ENCODE data around the gene HMCN2.
A peak's percentile ranks its signal among the peaks of the same experiment; 100 is the strongest.
"Not testable (repeated sequence)": the region's sequence is repeated elsewhere in the genome, so short reads cannot be mapped to it uniquely, and the experiment has no call there.

Gene HMCN2

DNA sequence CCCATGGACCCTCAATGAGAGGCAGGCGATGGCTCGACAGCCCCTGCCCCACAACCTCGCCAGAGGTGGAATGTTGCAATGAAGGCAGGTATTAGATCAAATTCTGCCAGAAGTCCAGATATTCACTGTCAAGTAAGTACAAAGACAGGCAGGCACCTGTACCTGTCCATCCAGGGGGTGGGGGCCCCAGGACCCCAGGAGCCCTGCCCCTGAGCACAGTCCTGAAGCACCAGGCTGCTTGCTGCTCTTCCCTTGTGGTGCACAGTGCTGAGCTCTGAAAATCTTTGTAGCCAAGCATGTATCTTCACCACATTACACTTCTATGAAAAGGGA, 26.2 kb upstream of the HMCN2 start:
- DNase-seq (ENCODE audit: low spot score): peak; percentile 8

DNA sequence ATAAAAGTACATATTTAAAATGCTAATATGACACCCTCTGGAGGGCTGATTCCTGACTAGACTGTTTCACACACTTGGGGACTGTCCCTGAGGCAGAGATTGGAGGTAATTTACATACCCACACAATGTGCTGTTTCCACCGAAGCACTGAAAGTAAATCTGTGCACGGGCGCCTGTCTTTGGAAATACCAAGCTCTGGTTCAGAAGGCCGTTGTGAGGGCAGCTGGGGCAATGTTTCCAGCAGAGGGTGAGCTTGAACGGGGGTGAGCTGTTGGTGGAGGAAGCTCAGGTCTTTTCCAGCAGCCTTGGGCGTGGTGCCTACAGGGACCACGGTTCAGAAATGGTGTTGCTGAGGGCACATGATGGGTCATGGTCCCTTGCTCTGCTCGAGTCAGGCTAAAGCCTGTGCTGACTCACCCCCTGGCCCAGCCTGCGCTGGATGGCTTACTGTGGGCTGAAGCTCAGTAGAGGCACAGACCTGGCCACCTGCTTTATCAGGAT, 25.8 kb upstream of the HMCN2 start:
- peak; percentile 15 for DNase-seq (ENCODE audit: low spot score)

DNA sequence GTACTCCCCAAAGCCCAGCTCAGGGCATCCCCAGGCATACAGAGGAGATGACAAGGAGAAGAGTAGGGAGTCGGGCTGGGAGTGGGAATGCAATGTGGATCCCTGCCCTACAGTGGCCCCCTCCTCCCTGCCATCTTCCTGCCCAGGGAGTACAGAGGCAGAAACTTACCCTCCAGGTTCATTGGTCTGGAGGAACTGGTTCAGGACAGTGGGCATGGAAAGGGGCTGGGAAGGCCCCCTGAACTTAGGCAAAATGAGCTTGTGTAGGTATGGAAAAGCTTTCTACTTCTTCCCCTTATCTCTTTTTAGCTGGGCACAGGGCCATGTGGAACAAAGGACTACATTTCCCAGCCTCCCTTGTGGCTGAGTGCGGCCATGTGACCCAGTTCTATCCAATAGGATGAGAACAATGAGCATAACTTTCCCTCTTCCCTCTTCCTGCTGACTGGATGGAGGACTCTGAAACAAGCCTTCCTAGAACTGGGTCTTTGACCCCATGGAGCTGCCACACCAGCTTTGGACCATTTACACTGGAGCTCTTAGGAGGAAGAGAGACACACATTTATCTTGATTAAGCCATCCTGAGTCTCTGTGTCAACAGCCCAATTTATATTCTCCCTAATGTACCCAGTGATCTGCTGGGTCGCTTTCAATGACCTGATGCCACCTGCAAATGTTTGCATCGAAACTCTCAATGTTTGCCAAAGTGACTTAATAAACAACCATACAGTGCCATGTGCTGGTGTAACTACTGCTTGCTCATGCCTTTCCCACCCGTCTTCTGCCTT, 25.0 kb upstream of the HMCN2 start:
- DNase-seq (ENCODE audit: low spot score): peak; percentile 57

DNA sequence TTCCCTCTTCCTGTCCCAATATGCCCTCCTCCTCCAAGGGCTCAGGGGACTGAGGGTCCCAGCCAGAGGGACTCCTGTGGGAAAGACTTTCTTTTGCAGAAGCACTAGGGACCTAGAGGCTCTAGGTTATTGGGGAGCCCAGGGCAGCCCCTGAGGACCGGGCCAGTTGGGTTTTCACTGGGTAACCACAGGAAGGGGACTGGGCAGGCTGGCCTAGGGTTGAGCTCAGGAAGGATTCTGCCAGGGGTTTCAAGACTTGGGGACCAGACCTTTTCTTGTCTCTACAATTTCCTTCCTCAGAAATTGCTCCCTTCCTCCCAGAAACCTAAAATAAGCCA, 24.4 kb upstream of the HMCN2 start:
- DNase-seq (ENCODE audit: low spot score): peak; percentile 12

DNA sequence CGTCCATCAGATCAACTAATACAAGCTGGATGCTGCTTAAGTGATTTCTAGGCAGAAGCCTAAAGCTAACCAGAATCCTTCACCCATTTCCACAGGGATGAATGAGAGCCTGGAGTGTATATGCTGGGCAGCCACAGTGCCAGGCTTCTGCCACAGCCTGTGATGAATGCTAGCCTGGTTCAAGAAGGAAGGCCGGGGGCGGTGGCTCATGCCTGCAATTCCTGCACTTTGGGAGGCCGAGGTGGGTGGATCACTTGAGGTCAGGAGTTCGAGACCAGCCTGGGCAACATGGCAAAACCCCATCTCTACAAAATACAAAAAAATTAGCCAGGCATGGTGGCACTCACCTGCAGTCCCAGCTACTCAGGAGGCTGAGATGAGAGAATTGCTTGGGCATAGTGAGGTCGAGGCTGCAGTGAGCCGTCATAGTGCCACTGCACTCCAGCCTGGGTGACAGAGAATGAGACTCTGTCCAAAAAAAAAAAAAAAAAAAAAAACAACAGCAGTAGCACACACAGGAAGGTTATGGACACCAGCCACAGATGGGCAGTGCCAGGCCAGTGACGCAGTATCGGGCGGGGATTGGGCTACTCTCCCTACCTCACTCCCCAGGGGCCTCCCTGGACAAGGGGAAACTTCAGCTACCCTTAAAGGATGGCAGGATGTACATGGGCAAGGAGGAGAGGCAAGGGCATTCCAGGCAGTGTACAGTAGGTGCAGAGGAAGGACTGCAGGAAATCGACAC, 23.1 kb upstream of the HMCN2 start:
- DNase-seq (ENCODE audit: low spot score): peak; percentile 29

DNA sequence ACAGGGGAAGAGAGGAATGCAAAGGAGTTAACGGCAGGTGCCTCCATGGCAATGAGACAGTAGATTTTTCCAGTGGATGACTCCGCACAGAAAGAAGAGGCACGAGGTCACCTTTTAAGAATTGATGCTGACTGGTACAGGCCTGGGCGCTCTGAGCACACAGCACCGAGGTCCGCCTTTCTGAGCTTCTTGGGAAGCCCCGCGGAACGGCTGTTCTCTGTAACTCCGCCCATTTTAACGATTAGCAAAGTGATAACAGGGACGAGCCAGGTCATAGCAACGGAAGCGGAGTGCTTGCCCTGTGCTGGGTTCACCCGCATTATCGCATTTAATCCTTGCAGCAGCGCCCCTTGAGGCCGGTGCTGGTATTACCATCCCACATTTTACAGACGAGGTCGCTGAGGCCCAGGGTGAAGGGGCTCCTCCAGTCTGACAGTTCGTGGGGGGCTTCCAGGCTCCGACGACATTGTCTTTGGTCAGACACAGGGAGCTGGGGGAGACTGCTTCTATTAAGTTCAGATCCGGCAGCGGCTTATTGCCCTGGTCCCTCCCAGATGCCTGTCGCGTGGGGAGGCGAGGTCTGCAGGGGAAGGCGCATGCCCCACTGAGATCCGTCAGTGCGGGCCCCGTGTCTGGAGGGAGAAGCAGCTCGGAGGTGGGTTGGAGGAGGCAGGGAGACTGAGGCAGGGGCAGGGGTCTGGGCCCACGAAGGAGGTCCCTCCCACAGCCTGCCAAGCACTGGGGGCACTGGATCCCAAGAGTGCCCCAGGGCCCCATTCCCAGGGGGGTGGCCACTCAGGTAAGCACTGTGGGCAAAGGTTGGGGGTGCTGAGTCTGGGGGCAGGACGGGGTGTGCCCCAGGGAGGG, 22.3 kb upstream of the HMCN2 start:
- DNase-seq (ENCODE audit: low spot score): peak; percentile 85

DNA sequence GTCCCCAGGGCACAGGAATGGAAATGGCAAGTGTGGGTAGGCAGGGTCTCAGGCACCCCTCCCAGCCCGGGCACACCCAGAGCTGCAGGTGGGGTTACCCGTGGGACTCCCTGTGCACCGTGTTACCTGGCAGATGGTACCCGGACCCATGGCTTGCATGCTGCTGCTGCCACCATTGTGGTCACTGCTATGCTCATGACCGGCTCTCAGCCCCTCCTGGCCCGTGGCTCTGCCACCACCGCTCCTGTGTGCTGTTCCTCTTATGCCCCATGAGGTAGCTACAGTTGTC, 21.7 kb upstream of the HMCN2 start:
- no peak for DNase-seq (ENCODE audit: low spot score)

DNA sequence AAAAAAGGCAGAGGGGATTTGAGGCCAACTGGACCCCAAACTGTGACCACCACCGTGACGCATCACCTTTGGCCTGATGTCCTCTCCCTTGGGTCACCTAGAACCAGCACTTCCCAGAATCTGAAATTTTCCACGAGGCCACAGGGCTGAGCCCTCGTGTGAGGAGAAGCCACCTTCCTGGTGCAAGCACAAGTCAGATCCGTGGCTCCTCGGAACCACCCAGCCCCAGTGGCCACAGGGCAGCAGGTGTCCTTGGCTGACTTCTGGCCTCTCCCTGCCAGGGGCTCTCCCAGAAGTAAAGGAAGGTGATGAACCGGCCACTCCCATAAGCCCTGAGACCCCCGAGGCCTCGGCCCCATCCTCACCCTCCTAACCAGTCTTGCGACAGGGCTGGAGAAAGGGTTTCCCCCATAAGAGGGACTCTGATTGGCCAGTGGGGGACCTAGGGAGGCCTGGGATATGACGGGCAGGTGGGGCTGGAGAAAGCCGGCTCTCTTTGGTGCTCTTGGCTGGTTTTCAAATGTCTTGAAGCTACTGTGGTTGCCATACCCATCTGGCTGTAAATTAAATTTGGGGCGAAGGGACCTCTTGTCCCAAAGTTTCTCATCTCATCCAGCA, 20.9 kb upstream of the HMCN2 start:
- peak; percentile 24 for DNase-seq (ENCODE audit: low spot score)

DNA sequence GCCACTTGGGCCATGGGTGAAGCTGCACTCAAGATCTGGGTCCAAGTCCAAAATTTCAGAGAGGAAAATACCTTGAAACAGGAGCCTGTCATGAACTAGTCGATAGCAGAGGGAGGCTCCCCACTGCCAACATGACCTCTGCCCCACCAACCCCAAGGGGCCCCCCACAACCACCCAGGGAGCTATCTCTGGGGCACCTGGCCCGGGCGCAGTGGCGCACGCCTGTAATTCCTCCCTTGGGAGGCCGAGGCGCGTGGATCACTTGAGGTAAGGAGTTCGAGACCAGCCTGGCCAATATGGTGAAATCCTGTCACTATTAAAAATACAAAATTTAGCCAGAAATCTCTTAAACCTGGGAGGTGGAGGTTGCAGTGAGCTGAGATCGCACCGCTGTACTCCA, 20.1 kb upstream of the HMCN2 start:
- no peak for DNase-seq (ENCODE audit: low spot score)

DNA sequence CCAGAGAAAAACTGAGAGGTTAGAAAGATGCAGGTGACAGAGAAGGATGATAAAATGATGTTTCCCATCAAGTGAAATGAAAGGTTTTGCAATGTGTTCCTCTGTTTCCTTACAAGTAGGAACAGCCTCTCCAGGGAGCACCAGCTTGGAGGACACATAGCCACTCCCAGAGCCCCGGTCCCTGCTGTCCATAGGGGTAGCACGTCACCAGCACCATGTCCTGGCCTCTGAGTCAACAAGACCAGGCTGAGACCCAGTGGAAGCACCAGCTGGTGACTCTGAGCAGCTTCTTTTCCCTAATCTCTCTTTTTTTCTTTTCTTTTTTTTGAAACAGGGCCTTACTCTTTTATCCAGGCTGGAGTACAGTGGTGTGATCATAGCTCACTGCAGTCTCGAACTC, 19.4 kb upstream of the HMCN2 start:
- DNase-seq (ENCODE audit: low spot score): peak; percentile 14

DNA sequence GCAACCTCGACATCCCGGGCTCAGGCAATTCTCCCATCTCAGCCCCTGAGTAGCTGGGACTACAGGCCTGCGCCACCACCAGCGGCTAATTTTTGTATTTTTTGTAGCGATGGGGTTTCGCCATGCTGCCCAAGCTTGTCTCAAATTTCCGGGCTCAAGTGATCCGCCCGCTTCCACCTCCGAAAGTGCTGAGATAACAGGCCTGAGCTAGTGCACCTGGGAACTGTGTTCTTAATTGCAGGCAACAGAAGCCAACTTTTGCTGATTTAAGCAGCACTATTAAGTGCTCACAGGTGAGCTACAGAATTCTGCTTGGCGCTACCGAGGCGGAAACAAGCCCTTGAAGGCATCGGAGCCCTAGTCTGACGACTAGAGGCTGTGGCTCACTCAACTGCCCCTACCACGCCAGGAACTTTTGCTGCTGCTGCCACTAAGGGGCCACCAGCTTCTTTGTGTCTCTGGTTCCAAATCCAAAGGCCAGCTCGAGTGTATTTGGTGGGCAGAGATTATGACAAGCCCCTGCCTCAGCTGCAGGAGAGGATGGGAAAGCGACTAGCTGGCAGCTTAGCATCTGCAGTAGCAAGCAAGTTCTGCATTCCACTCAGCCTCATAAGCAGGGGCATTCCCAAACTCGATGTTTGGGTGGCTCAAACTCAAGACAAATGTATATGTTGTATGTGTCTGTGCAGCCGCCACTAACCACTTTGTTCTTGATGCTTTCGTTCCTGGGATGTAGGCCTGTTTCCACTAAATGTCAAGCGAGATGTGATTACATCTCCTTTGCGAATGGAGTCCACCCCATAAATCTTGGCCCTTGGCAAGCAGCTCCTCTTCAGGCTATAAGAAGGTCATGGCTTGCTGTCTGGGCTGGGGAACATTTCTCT, 10.6 kb upstream of the HMCN2 start:
- no peak for DNase-seq (ENCODE audit: low spot score)

DNA sequence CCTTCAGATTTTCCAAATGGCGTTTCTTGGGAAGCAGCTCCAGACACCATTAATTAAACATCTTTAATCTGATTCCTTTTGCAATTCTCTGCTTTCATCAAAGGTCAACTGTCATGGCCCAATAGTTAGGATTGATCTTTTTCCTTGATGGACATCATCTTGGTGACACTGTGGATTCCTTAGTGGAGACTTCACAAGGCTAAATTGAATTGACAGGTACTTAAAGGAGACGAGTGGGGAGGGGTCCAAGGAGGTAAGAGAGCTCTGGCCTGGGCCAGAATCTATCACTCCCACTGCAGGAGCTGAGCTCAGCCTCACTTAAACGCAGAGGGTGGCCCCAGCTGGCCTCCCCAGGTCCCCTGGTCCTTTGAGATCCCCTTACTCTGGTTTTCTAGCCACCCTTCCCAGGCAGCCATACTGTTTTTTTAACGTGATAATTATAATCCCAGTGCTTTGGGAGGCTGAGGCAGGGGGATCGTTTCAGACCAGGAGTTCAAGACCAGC, 9.9 kb upstream of the HMCN2 start:
- no peak for DNase-seq (ENCODE audit: low spot score)

DNA sequence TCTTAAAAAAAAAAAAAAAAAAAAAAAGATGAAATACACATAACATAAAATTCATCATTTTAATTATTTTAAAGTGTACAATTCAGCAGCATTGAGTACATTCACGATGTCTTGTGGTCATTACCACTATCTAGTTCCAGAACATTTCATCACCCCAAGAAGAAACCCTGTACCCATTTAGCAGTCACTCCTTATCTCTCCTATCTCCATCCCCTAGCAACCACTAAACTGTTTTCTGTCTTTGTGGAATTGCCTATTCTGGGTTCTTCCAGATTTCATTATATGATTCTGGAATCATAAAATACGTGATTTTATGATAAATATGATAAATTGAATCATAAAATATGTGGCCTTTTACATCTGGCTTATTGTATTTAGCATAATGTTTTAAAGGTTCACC, 8.9 kb upstream of the HMCN2 start:
- DNase-seq (ENCODE audit: low spot score): no peak

DNA sequence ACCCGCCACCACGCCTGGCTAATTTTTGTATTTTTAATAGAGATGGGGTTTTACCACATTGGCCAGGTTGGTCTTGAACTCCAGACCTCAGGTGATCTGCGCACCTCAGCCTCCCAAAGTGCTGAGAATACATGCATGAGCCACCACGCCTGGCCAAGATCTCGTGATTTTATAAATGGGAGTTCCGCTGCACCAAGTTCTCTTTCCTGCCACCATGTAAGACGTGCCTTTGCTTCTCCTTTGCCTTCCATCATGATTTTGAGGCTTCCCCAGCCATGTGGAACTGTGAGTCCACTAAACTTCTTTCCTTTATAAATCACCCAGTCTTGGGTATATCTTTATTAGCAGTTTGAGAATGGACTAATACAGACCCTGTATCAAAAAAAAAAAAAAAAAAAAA, 7.4 kb upstream of the HMCN2 start:
- DNase-seq (ENCODE audit: low spot score): not testable (repeated sequence)

DNA sequence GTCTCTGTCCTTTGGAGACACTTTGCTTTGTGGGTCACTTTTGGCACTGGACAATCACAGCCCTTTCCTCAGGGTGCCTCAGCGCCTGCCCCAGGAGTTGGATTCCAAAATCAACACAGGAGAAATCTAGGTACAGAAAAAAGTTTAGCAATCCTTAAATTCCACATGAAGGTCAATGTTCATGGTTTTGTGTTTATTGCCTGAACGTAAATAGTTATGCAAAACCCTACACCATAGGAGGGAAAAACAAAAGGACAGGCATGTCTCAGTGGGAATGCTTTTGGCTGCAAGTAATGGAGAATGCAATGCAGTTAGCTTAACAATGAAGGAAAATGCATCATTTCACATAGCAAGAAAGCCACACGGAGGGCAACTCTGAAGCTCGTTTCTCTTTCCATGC, 6.5 kb upstream of the HMCN2 start:
- no peak for DNase-seq (ENCODE audit: low spot score)

DNA sequence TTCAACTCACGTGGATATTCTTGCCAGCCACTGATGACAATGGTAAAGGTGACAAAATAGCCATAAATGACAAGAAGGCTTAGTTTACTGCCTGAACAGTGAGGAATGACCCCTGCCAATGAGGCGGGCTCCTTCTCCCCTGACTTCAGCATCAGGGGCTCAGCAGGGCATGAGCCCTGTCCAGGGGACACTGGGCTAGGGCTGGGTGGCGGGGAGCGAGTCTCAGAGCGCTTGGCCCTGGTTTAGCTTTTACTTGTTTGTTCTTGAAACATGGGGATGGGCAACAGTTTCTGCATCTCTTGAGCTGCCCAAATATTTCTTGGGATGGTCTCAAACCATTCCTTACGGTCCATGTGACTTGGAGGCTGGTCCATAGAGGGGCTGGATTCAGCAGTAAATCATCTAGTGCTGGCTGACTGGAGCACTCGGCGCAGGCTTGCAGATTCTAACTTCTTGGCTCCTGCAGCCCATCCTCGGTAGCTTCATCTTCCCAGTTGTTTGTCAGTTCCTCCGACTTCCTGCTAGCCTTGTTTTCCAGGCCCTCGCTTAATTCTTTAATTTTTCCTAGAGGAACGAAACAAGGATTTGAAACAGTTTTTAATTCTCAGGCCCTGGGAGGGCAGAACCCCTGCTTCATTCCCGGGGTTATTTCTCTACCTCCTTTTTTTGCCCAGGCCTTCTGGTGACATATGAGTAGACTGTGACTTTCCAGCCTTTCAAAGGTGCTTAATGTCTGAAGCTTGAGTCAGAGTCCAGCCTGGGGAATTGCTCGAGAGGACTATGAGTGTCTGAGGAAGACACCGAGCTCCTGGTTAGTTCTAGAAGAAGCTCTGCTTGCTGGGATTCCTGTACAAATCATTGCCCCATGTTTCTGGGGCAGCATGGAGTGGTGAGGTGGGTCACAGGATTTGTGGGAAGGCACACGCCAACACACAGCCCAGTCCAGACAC, 4.5 kb upstream of the HMCN2 start:
- DNase-seq (ENCODE audit: low spot score): no peak

DNA sequence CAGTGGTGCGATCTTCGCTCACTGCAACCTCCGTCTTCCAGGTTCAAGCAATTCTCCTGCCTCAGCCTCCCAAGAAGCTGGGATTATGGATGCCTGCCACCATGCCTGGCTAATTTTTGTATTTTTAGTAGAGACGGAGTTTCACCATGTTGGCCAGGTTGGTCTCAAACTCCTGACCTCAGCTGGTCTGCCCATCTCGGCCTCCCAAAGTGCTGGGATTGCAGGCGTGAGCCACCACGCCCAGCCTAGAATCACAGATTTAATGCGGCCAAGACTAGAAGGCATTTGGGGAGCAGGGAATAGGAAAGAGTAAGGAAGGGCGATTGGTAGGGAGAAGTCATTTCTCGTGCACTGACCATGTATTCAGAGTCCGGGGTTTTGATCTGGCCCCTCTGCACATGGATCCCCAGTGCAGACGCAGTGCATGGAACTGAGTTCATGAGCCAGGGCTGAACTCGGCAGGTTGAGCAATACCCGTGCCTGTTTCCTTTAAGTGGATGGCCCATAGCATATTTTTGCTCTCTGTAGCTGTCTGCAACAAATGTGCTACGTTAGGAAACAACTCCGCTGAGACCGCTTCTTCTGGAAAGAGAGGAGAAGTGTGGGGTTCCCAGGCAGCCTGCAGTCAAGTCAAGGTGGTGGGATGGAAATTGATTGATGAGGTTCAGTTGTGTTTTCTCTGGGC, 3.4 kb upstream of the HMCN2 start:
- no peak for DNase-seq (ENCODE audit: low spot score)

DNA sequence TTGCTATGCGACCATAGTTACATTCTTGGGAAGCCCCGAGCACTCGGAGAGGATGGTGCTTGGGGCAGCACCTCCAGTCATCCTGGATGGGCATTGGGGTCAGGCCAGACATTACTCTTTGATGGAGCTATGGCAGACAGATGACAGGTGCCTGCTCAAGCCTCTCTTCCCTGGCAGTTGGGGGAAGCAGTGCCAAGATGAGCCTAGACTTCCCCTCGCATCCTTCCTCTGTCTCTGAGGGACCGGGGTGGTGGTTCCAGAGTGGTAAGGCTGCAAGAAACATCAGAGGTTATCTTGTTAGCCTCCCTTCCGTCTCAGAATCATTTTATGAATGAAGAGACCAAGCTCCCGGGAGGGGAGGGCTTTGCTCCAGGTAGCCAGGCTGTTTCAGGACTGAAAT, 2.8 kb upstream of the HMCN2 start:
- no peak for DNase-seq (ENCODE audit: low spot score)

DNA sequence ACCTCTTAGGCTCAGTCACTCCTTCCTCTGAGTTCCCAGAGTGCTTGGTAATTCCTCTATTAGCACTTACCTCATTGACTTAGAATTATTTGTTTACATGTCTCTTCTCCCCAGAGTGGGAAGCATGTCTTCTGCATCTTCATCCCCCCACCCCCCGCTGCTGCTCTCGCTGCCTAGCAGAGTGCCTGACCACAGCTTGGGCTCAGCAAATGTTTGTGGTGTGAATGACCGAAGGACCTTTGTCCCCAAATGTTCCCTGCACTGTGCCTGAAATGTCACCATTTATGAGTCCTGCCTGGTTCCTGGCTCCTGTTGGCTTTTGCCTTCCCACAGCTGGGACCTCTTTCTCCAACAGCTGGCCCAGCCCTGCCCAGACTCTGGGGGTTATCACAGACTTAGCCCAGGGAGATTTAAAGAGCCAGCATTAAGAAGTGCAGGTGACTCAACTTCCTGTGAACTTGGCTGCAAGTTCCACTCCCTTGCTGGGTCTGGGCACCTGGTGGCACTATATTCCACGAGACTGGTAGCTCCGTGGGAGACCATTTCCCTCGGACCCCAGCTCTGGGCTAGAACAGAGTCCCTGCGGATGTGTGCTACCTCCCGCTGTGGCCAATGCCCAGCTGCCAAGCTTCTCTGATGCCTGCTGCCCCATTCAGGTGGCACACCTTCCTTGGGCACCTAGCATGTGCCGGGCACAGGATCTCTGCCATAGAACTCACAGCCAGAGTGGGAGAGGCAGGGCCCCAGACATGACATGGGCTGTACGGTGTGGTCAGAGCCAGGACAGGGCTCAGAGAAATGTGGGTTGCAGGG, 1.8 kb upstream of the HMCN2 start:
- no peak for DNase-seq (ENCODE audit: low spot score)
